AG09309 (cell line): ENCODE data around the gene MAPK8IP2.
A peak's percentile ranks its signal among the peaks of the same experiment; 100 is the strongest.

Experiments used
- DNase-seq: peaks from one replicate; pipeline ENCODE4 v3.0.0-alpha.2; 2010; ENCODE audit warnings: low read depth
- H3K4me3 ChIP-seq: 2 replicates; pipeline ENCODE4 v1.5.1; 2011; ENCODE audit warnings: mild to moderate bottlenecking, low read depth, low read length, moderate library complexity; ENCODE audit not compliant: control insufficient read depth
- TF ChIP-seq, protein P1 (sequence below): IDR thresholded peaks from 2 replicates; pipeline ENCODE4 v1.5.1; 2011; ENCODE audit warnings: mild to moderate bottlenecking, low read depth, low read length, inconsistent platforms; ENCODE audit not compliant: insufficient read depth, control insufficient read depth; ENCODE audit errors: missing control alignments

Gene MAPK8IP2

DNA sequence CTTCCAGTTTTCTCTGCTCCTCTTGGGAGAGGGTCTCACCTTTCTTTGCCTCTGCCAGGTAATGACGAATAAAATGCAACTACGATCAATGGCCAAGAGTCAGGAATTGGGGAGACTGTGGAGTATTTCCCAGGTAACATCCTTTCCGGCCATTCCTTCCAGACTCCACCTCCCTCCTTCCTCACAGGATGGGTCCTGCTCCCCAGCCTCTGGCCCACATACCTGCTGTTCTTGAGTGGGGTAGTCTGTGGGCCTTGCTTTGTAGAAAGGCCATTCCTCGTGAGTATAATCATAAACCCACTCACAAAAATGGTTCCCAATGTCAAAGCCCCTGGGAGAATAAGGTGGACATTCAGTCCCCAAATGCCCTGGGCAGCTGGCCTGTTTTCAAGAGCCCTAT is 20.8 kb upstream of the MAPK8IP2 start:
- H3K4me3 ChIP-seq = no peak overlapping the region
- DNase-seq = no peak
- TF ChIP-seq, protein P1, sequence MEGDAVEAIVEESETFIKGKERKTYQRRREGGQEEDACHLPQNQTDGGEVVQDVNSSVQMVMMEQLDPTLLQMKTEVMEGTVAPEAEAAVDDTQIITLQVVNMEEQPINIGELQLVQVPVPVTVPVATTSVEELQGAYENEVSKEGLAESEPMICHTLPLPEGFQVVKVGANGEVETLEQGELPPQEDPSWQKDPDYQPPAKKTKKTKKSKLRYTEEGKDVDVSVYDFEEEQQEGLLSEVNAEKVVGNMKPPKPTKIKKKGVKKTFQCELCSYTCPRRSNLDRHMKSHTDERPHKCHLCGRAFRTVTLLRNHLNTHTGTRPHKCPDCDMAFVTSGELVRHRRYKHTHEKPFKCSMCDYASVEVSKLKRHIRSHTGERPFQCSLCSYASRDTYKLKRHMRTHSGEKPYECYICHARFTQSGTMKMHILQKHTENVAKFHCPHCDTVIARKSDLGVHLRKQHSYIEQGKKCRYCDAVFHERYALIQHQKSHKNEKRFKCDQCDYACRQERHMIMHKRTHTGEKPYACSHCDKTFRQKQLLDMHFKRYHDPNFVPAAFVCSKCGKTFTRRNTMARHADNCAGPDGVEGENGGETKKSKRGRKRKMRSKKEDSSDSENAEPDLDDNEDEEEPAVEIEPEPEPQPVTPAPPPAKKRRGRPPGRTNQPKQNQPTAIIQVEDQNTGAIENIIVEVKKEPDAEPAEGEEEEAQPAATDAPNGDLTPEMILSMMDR = no peak

DNA sequence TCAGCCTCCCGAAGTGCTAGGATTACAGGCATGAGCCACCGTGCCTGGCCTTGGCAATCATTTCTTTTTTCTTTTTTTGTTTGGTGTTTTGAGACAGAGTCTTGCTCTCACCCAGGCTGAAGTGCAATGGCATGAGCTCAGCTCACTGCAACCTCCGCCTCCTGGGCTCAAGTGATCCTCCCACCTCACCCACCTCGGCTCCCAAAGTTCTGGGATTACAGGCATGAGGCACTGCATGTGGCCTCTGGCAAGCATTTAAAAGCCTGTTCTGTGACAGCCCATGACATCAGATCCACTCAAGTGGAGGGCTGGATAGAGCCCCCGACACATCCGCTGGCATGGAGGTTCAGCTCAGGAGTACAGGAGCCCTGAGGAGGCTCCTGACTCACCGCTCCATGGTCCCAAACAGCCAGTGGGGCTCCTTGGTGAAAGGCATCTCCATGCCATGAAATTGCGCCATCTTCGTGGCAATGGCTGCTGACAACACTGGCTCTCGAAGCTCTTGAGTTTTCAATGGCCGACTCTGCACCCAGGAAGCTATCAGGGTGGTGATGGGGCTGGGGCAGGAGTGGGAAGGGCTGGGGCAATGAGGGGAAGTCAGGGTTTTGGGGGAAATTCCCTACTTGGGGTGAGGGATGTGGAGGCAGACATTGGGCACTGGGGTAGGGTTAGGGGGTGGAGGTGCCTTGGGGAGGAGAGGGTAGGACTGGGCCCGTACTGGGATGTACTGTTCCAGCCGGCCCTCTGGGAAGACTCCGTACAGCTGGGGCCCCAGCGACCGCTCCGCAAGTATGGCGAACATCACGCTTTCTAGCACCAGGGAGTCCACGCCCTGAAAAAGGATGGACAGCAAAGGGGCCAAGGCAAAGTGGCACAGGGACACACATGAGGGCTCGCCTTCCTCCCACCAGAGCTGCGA is 19.3 kb upstream of the MAPK8IP2 start:
- TF ChIP-seq, protein P1 = no peak
- peak overlapping the region; percentile 78 for H3K4me3 ChIP-seq
- DNase-seq = no peak

DNA sequence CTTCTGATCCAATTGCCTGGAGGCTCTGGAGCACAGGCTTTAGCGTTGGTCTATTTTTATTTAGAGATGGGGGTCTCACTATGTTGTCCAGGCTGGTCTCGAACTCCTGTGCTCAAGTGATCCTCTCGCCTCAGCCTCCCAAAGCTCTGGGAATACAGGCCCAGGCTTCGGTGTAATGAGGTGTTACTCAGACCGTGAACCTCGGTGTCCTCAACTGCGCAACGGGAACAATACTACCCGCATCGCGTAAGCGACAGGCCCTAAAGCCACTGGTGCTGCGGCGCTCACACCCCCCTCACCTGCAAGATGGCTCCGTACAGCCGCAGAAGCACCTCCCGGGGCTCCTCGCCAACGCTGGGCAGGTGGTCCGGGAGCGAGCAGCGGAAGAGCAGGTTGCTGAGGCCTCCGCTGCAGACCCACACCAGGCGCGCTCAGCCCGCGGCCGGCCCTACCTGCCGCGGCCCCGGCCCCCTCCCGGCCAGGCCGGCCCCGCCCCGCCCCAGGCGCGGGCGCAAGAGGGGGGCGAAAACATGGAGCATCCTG is 18.6 kb upstream of the MAPK8IP2 start:
- DNase-seq = no peak
- TF ChIP-seq, protein P1 = no peak
- H3K4me3 ChIP-seq = peak overlapping the region; percentile 78

DNA sequence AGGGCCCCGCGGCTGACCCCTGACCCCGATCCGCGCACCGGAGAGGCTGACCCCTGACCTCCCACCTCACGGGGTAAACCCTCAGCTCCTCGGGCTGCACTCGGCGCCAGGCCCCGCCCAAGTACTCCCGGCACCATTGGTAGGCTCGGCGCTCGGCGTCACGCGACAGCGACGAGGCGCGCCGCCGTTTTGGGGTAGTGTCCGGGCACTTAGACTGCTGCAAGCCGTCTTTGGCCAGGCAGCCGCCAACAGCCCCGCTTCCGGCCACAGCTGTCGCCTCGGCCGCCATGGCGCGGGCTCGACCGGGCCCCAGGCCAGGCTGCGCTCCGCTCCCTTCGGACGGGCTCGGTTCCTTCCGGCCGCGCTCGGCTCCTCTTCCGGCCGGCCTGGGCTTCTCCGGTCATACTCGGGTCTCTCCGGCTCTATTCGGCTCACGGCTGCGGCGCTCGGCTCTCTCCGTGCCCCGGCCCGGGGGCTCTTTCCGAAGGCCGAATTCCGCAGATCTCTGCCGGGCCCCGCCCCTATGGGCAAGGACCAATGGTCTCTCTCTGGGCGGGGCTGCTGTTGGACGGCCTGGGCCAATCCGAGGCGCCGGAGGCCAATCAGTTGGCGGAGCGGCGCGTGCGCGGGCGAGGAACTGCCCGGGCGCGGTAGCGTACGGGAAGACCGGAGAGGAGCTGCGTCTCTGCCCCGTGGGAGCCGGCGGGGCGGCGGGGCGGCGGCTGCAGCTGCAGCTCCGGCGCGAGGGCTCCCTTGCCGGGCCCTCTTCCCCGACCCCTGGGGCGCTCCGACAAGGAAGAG is 17.9 kb upstream of the MAPK8IP2 start, which contains the start of gene CHKB:
TSS of gene CHKB (minus strand) at position 357 of the 801 bp plus-strand sequence. CDS start at position 289, 68 bp downstream.
- DNase-seq = peak; percentile 85
- H3K4me3 ChIP-seq = peak within 1 kb of the TSS; percentile 78
- TF ChIP-seq, protein P1 = no peak

DNA sequence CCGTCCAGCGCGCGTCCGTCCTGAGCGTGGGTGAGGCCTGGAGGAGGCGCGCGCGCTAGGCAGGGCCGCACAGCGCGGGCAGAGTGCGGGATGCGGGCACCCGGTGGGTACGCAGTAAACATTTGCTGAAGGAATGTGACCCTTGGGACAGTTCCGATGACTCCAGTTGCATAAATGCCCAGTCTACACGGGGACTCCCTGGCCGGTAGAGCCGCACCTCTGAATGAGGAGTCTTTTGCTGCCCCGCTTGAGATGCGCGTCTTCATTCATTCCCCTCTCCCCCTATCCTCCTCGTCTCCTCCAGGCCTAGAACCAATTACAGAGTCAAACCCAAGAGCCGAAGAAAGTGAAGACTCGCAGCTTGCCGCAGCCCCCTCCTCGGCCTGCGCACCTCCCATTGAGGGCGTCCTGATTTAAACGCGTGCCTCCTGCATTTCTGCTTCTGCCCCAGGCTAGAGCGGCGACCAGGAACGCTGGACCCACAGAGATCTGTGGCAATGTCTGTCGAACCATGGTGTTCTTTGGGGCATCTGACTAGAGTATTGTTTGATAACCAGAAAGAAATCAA is 17.2 kb upstream of the MAPK8IP2 start:
- TF ChIP-seq, protein P1 = no peak
- peak overlapping the region; percentile 60 for H3K4me3 ChIP-seq
- no peak for DNase-seq
